GM19193 (cell line): ENCODE results near the gene ENTPD5.

Experiments
- POLR2A ChIP-seq: IDR thresholded peaks from 4 replicates; pipeline ENCODE4 v1.6.1; 2011; ENCODE audit not compliant: insufficient read depth, insufficient read length; ENCODE audit errors: extremely low read depth

ENTPD5 gene

DNA sequence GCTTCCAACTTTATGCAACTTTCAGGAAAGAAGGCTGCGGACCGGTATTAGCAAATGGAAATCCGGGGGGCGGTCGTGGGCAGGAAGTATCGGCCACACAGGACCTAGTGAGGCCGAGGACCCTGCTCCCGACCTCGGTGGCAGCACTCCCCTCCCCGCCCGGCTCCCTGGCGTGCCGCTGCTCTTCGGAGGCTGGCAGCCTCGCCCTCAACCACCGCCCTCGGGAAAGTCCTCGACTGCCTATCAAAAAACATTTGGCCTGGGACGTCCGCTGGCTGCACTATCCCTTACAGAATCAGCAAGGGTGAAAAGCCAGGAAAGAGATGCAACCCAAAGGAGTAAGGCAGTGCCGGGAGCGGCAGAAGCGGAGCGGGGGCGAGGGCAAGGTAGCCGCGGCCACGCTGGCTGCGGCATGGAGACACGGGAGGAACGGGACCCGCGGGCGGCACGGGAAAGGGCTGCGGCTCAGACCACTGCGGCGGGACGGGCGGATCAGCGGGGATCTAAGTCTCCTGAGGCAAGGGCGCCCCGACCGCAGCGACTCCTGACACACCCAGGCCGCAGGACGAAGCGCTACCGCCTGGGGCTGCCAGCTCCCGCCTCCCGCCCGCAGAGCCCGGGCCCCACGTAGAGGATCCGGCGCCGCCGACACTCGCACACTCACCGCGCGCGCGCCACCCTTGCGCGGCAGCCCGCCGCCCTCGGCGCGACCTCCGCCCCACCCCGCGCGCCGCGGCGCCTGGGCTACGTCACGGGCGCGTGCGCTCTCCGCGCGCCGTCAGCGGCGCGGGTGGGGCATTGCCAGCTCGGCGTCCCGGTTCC, at the start of gene ENTPD5, which contains the start of gene BBOF1:
ENTPD5 (minus strand) TSS at position 703 of the 822 bp plus-strand sequence. CDS start 31,186 bp downstream, outside the sequence.
BBOF1 (plus strand) TSS at position 764 of the 822 bp plus-strand sequence. CDS start 130 bp downstream, outside the sequence.
- TF ChIP-seq POLR2A: peak; percentile 90

DNA sequence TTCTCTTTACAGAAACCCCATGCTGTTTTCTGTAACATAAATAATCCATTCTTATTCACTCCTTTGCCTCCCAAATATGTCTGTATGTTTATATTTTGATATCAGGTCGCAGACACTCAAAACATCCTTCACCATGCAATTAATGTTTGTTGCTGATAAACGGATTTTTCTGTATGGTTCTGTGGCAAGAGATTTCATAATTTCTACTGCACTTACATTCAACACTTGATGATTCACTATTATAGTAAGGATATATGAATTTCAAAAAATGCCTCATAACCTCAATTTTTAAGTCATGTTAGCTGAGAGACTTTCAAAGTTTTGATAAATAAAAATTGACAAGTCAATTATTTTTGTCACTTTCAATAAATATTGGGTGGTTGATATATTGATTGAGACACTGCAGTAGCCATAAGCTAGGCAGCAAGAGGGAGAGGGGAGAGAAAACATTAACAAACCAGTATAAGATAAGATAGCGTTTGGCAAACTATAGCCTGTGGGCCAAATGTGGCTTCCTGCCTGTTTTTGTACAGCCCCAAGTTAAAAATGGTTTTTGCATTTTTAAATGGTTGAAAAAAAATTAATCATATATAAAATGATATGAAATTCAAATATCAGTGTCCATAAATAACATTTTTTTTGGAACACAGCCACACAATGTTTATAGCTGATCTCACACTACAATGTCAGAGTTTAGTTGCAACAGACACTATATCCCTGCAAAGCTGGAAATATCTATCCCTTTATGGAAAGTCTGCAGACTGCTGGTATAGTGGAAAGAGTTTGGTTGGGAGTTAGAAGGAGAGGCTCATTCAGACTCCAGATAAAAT, 46.9 kb upstream of the ENTPD5 start:
- TF ChIP-seq POLR2A: no peak

DNA sequence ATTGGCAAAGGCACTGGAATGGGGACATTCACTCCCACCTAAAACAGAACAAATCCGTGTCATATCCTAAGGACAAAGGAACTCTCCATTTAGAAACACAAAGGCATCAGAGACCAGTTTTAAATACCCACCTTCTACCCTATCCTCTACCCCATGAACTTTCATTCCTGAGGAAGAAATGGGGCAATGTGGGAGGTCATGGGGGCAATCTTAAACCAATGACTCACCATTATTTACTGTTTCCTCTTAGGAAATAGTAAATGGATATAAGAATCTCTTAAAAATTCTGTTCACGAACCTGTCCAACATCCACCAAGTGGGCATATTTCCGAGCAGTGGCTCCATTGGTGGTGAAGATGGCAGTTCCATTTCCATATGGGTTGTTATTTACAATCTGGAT, 45.8 kb upstream of the ENTPD5 start:
- TF ChIP-seq POLR2A: no peak

DNA sequence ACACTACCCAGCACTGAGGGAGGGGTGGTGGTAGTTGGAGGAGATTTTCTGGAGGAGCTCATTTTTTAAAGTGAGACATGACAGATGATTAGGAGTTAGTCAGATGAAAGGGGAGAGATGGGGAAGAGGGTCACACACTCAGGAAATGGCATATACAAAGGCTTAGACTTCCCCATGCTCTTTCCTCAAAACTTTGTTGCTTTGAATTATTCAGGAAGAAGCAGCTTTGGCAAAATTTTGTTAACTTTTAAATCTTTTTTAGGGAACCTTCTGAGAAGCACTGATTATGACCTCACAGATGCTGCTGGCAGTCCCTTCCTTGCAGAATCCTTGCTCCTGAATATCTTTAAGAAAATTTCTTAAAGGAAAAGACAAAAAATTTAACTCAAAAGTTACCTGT, 45.3 kb upstream of the ENTPD5 start:
- TF ChIP-seq POLR2A: no peak

- no peak for TF ChIP-seq POLR2A
Measured at GRCh38 chr14:74062809-74063150, 43.7 kb upstream of the ENTPD5 start.

- no peak for TF ChIP-seq POLR2A
Measured at GRCh38 chr14:74049876-74050495, 30.9 kb upstream of the ENTPD5 start.

DNA sequence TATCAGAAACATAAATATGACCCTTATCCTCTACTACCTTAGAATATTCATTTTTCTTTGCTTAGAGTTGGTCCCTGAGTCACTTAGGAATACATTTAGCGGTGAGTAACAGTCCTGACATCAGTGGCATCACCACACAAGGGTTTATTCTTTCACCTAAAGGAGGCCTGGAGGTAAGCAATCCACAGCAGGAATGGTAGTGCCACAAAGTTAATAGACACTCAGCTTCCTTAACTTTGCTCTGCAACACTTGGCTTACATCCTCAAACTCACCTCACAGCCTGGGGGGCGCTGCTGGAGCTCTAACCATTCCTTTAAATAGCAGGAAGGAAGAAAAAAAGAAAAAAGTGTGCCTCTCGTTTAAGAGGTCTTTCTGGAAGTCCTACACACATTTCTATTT, 29.2 kb upstream of the ENTPD5 start:
- no peak for TF ChIP-seq POLR2A

GRCh38 chr14:74045522-74045921, 26.4 kb upstream of the ENTPD5 start:
- no peak for TF ChIP-seq POLR2A

- no peak for TF ChIP-seq POLR2A
Measured at GRCh38 chr14:74042296-74042695, 23.2 kb upstream of the ENTPD5 start.

DNA sequence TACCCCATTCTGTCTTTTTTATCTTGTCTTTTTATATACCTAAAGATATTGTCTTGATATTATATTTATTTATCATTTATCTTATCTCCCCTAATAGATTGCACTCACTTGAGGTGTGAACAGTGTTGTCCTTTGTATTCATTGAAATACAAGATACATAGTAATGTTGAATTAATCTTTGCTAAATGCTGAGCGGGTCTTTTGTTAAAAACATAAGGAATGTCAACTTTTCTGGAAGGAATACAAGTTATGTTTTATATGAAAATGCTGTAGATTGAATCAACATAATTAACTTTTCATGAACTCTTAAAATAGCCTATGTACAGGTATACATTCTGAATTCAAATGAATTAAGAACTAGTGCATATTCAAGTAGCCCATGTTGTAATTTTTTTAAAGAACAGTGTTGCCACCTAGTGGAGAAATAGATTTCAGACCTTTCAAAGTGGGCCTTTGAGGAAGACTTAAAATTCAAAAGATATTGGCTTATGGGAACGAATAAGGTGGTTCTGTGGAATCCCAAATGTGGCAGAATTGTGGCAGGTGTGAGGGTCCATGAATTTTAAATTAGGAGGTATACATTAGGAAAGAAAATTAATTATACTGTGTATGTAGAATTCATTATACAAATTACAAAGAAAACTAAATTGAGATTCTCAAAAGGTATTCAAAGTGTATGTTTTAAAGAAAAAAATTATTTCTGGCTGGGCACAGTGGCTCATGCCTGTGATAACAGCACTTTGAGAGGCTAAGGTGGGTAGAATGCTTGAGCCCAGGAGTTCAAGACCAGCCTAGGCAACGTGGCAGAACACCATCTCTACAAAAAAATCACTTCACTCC, 19.2 kb upstream of the ENTPD5 start:
- no peak for TF ChIP-seq POLR2A

- no peak for TF ChIP-seq POLR2A
Measured at GRCh38 chr14:74035556-74035955, 16.5 kb upstream of the ENTPD5 start.

DNA sequence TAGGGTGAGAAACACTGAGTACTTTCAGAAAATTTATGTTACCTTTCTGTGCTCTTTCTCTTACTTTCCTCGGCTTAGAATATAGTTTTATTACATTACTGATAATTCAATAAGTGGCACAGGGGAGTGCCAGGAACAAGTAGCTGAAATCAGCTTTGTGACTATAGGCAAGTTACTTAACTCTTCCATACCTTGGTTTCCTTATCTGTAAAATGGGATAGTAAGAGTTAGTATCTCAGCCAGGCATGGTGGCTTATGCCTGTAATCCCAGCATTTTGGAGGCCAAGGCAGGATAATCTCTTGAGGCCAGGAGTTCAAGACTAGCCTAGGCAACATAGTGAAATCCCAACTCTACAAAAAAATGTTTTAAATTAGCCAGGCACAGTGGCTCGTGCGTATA, 15.5 kb upstream of the ENTPD5 start:
- TF ChIP-seq POLR2A: no peak

DNA sequence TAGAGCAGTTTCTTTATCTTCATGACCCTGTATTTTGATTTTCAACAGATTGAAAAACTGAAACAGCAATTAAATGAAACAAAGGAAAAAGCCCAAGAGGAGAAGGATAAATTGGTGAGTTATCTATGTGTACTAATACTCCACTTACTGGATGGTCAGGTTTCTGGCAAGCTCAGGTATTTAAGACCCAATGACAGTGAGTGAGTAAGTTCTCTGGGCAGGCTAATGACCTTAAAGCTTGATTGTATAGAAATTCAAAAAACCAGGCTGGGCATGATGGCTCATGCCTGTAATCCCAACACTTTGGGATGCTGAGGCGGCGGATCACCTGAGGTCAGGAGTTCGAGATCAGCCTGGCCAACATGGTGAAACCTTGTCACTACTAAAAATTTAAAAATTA, 10.0 kb upstream of the ENTPD5 start:
- no peak for TF ChIP-seq POLR2A

DNA sequence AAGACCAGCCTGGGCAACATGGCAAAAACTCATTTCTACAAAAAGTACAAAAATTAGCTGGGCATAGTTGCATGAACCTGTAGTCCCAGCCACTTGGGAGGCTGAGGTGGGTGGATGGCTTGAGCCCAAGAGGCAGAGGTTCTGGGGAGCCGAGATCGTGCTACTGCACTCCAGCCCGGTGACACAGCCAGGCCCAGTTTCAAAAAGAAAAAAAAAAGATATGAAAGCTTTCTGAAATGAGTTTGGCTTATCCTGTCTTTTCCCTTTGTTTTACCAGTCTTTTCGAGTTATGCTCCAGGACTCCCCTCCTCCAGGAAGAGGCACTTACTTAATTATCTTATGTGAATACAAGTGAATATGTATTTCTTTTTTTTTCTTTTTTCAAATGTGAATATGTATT, 3.3 kb upstream of the ENTPD5 start:
- no peak for TF ChIP-seq POLR2A
